Measurements from ENCODE around the gene ADGRV1.
"Not testable (repeated sequence)": the region's sequence is repeated elsewhere in the genome, so short reads cannot be mapped to it uniquely, and the experiment has no call there.

Gene ADGRV1

GRCh38 chr5:91007251-91007650, 448.7 kb downstream of the ADGRV1 start:
- no peak for DNase-seq (ENCODE audit: low read depth)

GRCh38 chr5:91007780-91008402, 449.3 kb downstream of the ADGRV1 start:
- H3K4me3 ChIP-seq (ENCODE audit: low read length) = no peak overlapping the region
- no peak for DNase-seq (ENCODE audit: low read depth)
- no peak for TF ChIP-seq CTCF (conservative IDR thresholded peaks at IDR 0.05; ENCODE audit: low read depth, low read length)

More at GRCh38 chr5:91007251-91007650, 448.7 kb downstream of the ADGRV1 start:
- no peak for TF ChIP-seq CTCF (conservative IDR thresholded peaks at IDR 0.05; ENCODE audit: low read depth, low read length)
- no peak overlapping the region for H3K4me3 ChIP-seq (ENCODE audit: low read length)

GRCh38 chr5:91010090-91010489, 451.5 kb downstream of the ADGRV1 start:
- no peak for DNase-seq (ENCODE audit: low read depth)
- no peak for TF ChIP-seq CTCF (conservative IDR thresholded peaks at IDR 0.05; ENCODE audit: low read depth, low read length)
- no peak overlapping the region for H3K4me3 ChIP-seq (ENCODE audit: low read length)

- no peak for DNase-seq (ENCODE audit: low read depth)
- no peak for TF ChIP-seq CTCF (conservative IDR thresholded peaks at IDR 0.05; ENCODE audit: low read depth, low read length)
- no peak overlapping the region for H3K4me3 ChIP-seq (ENCODE audit: low read length)
These were observed 452.4 kb downstream of the ADGRV1 start for GRCh38 chr5:91011029-91011428.

GRCh38 chr5:91012867-91013266, 454.3 kb downstream of the ADGRV1 start:
- H3K4me3 ChIP-seq (ENCODE audit: low read length); DNase-seq (ENCODE audit: low read depth): not testable (repeated sequence)

GRCh38 chr5:91016322-91016721, 457.7 kb downstream of the ADGRV1 start:
- no peak for DNase-seq (ENCODE audit: low read depth)
- H3K4me3 ChIP-seq (ENCODE audit: low read length) = no peak overlapping the region
- TF ChIP-seq CTCF (conservative IDR thresholded peaks at IDR 0.05; ENCODE audit: low read depth, low read length) = no peak

GRCh38 chr5:91016954-91017700, 458.5 kb downstream of the ADGRV1 start:
- DNase-seq (ENCODE audit: low read depth) = no peak
- no peak for TF ChIP-seq CTCF (conservative IDR thresholded peaks at IDR 0.05; ENCODE audit: low read depth, low read length)
- no peak overlapping the region for H3K4me3 ChIP-seq (ENCODE audit: low read length)

Measured in retinal pigment epithelial cell (primary cell).